ELR (cell line): ENCODE measurements around the gene ADGRF1.
"Not testable (repeated sequence)": the region's sequence is repeated elsewhere in the genome, so short reads cannot be mapped to it uniquely, and the experiment has no call there.

Experiments
- DNase-seq: peaks from one replicate; pipeline ENCODE4 v3.0.0-alpha.2; 2015; ENCODE audit warnings: low read depth

Gene ADGRF1

GRCh38 chr6:47061309-47062300 is 19.5 kb upstream of the ADGRF1 start:
- DNase-seq, result peak; percentile 55

GRCh38 chr6:47059216-47059885 is 17.2 kb upstream of the ADGRF1 start:
- no peak for DNase-seq

- peak; percentile 86 for DNase-seq
Observed at GRCh38 chr6:47057830-47058540, 15.9 kb upstream of the ADGRF1 start.

GRCh38 chr6:47056832-47057231 is 14.7 kb upstream of the ADGRF1 start:
- DNase-seq, result no peak

GRCh38 chr6:47054302-47054701 is 12.2 kb upstream of the ADGRF1 start:
- not testable (repeated sequence) for DNase-seq

- DNase-seq, result no peak
Observed at GRCh38 chr6:47048638-47049037, 6.5 kb upstream of the ADGRF1 start.

GRCh38 chr6:47047479-47048407 is 5.6 kb upstream of the ADGRF1 start:
- DNase-seq, result peak; percentile 94

GRCh38 chr6:47047097-47047478 is 5.0 kb upstream of the ADGRF1 start:
- no peak for DNase-seq

- DNase-seq, result peak; percentile 95
Observed at GRCh38 chr6:47044397-47044796, 2.3 kb upstream of the ADGRF1 start.

- no peak for DNase-seq
Observed at GRCh38 chr6:47043286-47043685, 1.2 kb upstream of the ADGRF1 start.

GRCh38 chr6:47041741-47042140 is 391 bp downstream of the ADGRF1 start:
- DNase-seq, result no peak

- DNase-seq, result peak; percentile 98
Observed at GRCh38 chr6:47034926-47035325, 7.2 kb downstream of the ADGRF1 start.

GRCh38 chr6:47034421-47034820 is 7.7 kb downstream of the ADGRF1 start:
- peak; percentile 40 for DNase-seq

GRCh38 chr6:47032974-47033765 is 9.0 kb downstream of the ADGRF1 start:
- DNase-seq, result no peak

GRCh38 chr6:47031656-47032055 is 10.5 kb downstream of the ADGRF1 start:
- no peak for DNase-seq

- DNase-seq, result no peak
Observed at GRCh38 chr6:47029865-47030561, 12.1 kb downstream of the ADGRF1 start.

GRCh38 chr6:47028835-47029360 is 13.2 kb downstream of the ADGRF1 start:
- no peak for DNase-seq

GRCh38 chr6:47027315-47027714 is 14.8 kb downstream of the ADGRF1 start:
- no peak for DNase-seq

GRCh38 chr6:47026679-47027078 is 15.5 kb downstream of the ADGRF1 start:
- DNase-seq, result no peak

GRCh38 chr6:47023573-47023972 is 18.6 kb downstream of the ADGRF1 start:
- no peak for DNase-seq
